Hepatocyte (in vitro differentiated cells): ENCODE data around the gene PROK2. TPM values are rescaled to one million over a fixed set of nuclear protein-coding genes. Genes with fewer than 3 reads are reported as not detected.

ENCODE experiments used
- DNase-seq: peaks from one replicate; pipeline ENCODE4 v3.0.0-alpha.2; 2016; ENCODE audit warnings: low spot score
- H2AFZ ChIP-seq: fragments of 200-600 bp; sonication (generic); 2 replicates; pipeline ENCODE4 v1.6.0; 2016; ENCODE audit warnings: antibody characterized with exemption, mild to moderate bottlenecking
- H3K27ac ChIP-seq: fragments of 200-600 bp; sonication (generic); 2 replicates; pipeline ENCODE4 v1.5.1; 2016; ENCODE audit warnings: mild to moderate bottlenecking
- H3K27me3 ChIP-seq: fragments of 200-600 bp; sonication (generic); 2 replicates; pipeline ENCODE4 v1.6.1; 2016
- H3K36me3 ChIP-seq: fragments of 200-600 bp; sonication (generic); replicated peaks from 2 replicates; pipeline ENCODE4 v1.5.1; 2016; ENCODE audit warnings: low read depth; ENCODE audit not compliant: insufficient read depth
- H3K4me1 ChIP-seq: fragments of 200-600 bp; sonication (generic); 2 replicates; pipeline ENCODE4 v1.5.1; 2016; ENCODE audit warnings: mild to moderate bottlenecking, moderate library complexity; ENCODE audit not compliant: insufficient read depth
- H3K4me2 ChIP-seq: fragments of 200-600 bp; sonication (generic); 2 replicates; pipeline ENCODE4 v1.6.0; 2016
- H3K4me3 ChIP-seq: fragments of 200-600 bp; sonication (generic); 2 replicates; pipeline ENCODE4 v1.5.1; 2016; ENCODE audit warnings: mild to moderate bottlenecking
- H3K79me2 ChIP-seq: fragments of 200-600 bp; sonication (generic); 2 replicates; pipeline ENCODE4 v1.6.0; 2017; ENCODE audit warnings: mild to moderate bottlenecking
- H3K9me2 ChIP-seq: fragments of 200-600 bp; sonication (generic); replicated peaks from 2 replicates; pipeline ENCODE4 v1.6.0; 2017; ENCODE audit warnings: mild to moderate bottlenecking; ENCODE audit not compliant: insufficient read depth
- H3K9me3 ChIP-seq: fragments of 200-600 bp; sonication (generic); 2 replicates; pipeline ENCODE4 v1.5.1; 2016; ENCODE audit warnings: low read depth, mild to moderate bottlenecking
- H4K20me1 ChIP-seq: fragments of 200-600 bp; sonication (generic); 2 replicates; pipeline ENCODE4 v1.6.0; 2016; ENCODE audit warnings: mild to moderate bottlenecking; ENCODE audit not compliant: insufficient read depth, poor library complexity, severe bottlenecking
- EZH2 ChIP-seq: fragments of 200-600 bp; sonication (generic); IDR thresholded peaks from 2 replicates; pipeline ENCODE4 v1.6.1; 2016; ENCODE audit warnings: antibody characterized with exemption, mild to moderate bottlenecking, borderline replicate concordance
- EZH2phosphoT487 ChIP-seq: fragments of 200-600 bp; sonication (generic); IDR thresholded peaks from one replicate; pipeline ENCODE4 v1.6.1; 2018; ENCODE audit warnings: antibody characterized with exemption, mild to moderate bottlenecking, low read depth, moderate library complexity; ENCODE audit not compliant: unreplicated experiment, severe bottlenecking
- WGBS: methylation state at CpG from one replicate; pipeline ENCODE4 v1.1.6; 2016; ENCODE audit warnings: low lambda C conversion rate; ENCODE audit errors: missing lambda C conversion rate; 5-methylcytosine and 5-hydroxymethylcytosine counted together
- polyA plus RNA-seq: library from polyadenylated mRNA; unstranded; fragments of >200 nt; fragmentation: Nextera tagmentation; extraction: Ambion mirVana; gene quantifications from 2 replicates; pipeline ENCODE4 v1.2.1, GENCODE V29; 2016
- total RNA-seq: library from RNA; depleted of rRNA; stranded (reverse); fragments of >200 nt; gene quantifications from 2 replicates; pipeline ENCODE4 v1.2.3, GENCODE V29; 2014
- TF ChIP-seq, protein P1 (sequence below): fragments of 200-600 bp; sonication (generic); IDR thresholded peaks from 2 replicates; pipeline ENCODE4 v1.5.1; 2016; ENCODE audit warnings: antibody characterized with exemption, mild to moderate bottlenecking; ENCODE audit not compliant: poor library complexity

Gene PROK2
- total and polyA plus RNA-seq, 2 experiments from 2014 or later: not detected

DNA sequence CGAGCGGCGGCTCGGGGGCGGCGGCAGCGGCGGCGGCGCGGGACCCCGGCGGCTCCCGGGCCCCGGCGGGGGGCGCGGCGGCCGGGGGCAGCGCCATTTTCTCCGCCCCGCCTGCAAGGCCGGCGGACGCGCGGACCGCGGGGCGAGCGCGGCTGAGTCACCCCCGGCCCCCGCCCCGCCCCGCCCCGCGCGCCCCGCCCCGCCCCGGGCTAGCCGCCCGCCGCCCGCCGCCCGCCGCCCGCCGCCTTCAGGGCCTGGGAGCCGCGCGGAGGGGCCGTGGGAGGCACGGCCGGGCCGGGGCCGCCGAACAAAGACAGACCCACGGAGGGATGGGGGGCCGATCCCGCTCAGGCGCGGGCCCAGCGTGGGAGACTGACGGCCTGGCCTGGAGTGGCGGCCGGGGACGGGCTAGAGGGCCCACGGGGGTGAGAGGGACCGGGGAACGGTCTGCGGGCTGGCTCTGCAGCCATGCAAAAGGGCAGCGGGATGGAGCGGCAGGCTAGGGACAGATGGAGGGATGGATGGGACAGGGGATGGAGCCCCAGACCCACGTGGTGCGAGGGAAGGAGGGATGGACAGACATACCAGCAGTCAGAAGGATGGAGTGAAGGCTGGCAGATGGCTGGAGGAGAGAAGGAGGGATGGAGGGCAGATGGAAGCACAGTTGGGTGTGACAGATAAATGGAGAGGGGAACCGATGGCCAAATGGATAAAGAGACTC, 59.5 kb downstream of the PROK2 start, which contains the start of gene EIF4E3:
TSS of gene EIF4E3 (minus strand) at position 132 of the 721 bp plus-strand sequence. CDS start at position 97, 35 bp downstream.
- peaks cover 6% of the 10 kb centered on the region for H3K4me1 ChIP-seq
- H3K9me2 ChIP-seq: no peaks in the 10 kb centered on the region
- 5% methylated on average over 26 of the region's 80 CpGs for WGBS
- H3K4me3 ChIP-seq: peak within 1 kb of the TSS; percentile 83
- H3K27me3 ChIP-seq: peaks cover 25% of the 10 kb centered on the region
- no peaks in the 10 kb centered on the region for H3K36me3 ChIP-seq
- H3K9me3 ChIP-seq: no peaks in the 10 kb centered on the region
- DNase-seq: peak; percentile 75
- TF ChIP-seq EZH2phosphoT487: no peak
- no peak for TF ChIP-seq EZH2
- TF ChIP-seq, protein P1, sequence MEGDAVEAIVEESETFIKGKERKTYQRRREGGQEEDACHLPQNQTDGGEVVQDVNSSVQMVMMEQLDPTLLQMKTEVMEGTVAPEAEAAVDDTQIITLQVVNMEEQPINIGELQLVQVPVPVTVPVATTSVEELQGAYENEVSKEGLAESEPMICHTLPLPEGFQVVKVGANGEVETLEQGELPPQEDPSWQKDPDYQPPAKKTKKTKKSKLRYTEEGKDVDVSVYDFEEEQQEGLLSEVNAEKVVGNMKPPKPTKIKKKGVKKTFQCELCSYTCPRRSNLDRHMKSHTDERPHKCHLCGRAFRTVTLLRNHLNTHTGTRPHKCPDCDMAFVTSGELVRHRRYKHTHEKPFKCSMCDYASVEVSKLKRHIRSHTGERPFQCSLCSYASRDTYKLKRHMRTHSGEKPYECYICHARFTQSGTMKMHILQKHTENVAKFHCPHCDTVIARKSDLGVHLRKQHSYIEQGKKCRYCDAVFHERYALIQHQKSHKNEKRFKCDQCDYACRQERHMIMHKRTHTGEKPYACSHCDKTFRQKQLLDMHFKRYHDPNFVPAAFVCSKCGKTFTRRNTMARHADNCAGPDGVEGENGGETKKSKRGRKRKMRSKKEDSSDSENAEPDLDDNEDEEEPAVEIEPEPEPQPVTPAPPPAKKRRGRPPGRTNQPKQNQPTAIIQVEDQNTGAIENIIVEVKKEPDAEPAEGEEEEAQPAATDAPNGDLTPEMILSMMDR: no peak
- H3K27ac ChIP-seq: peak within 1 kb of the TSS; percentile 46
- no peaks in the 10 kb centered on the region for H4K20me1 ChIP-seq
- peak within 1 kb of the TSS; percentile 98 for H2AFZ ChIP-seq
- peak within 1 kb of the TSS; percentile 91 for H3K4me2 ChIP-seq
- no peaks in the 10 kb centered on the region for H3K79me2 ChIP-seq

DNA sequence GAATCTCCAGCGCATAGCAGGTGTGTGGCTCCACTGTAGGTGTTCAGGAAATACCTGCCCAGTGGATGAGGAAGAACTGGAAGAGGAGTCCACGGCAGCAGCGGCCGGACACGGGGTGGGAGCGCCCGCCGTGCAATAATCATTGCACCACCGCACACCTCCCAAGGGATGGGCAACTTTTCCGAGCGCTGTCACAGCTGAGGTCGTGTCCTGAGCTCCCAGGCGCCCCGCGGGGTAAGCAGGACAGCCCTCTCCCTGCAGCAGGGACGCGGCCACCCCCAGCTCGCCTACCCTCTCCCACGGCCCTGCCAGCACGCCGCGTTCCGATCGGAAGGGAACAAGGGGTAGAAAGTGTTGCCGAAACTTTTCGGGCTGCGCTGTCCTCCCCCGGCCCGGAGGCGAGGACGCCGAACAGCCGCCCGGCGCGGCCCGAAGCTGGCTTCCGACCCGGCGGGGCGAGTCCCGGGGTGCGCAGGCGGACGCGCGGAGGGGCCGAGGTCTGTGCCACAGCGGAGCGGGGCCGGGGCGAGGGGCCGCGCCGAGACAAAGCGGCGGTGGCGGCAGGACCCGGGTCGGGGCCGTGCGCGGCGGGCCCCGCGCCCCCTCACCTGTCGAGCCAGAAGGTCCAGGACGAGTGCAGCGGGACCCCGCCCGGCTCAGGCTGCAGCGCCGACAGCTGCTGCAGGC, 60.2 kb downstream of the PROK2 start:
- Histone ChIP-seq H3K4me3 (peak overlapping the region; percentile 83), H3K9me2 (no peaks in the 10 kb centered on the region), H3K27me3 (peaks cover 25% of the 10 kb centered on the region), H4K20me1 (no peaks in the 10 kb centered on the region), H3K4me1 (peaks cover 6% of the 10 kb centered on the region), H3K36me3 (no peaks in the 10 kb centered on the region), H3K27ac (peak overlapping the region; percentile 46), H3K9me3 (no peaks in the 10 kb centered on the region), H3K4me2 (peak overlapping the region; percentile 91), H2AFZ (peak overlapping the region; percentile 98), H3K79me2 (no peaks in the 10 kb centered on the region)
- TF ChIP-seq EZH2 (no peak), EZH2phosphoT487 (no peak)
- TF ChIP-seq, protein P1: no peak
- DNase-seq: peak; percentile 65
- under 1% methylated on average over 50 of the region's 73 CpGs for WGBS

DNA sequence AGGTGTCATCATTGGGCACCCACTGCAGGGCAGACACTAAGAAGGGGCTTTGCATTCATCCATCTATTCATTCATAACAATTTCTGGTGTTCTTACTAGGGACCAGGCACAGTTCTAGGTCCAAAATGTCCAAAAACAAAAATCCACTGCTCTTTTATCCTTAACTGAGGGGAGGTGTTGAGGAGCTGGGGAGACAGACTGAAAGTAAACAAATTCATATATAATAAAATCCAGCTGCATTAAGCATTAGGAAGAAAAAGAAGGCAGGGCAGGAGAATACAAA, 60.8 kb downstream of the PROK2 start:
- peak overlapping the region; percentile 98 for H2AFZ ChIP-seq
- H3K27ac ChIP-seq: no peak overlapping the region
- peaks cover 25% of the 10 kb centered on the region for H3K27me3 ChIP-seq
- H3K4me3 ChIP-seq: peak overlapping the region; percentile 83
- H3K4me1 ChIP-seq: peaks cover 6% of the 10 kb centered on the region
- H3K36me3 ChIP-seq: no peaks in the 10 kb centered on the region
- H3K9me2 ChIP-seq: no peaks in the 10 kb centered on the region
- no peaks in the 10 kb centered on the region for H3K9me3 ChIP-seq
- H3K4me2 ChIP-seq: peak overlapping the region; percentile 91
- no peak for DNase-seq
- TF ChIP-seq, protein P1: no peak
- TF ChIP-seq EZH2phosphoT487 (no peak), EZH2 (no peak)
- H4K20me1 ChIP-seq: no peaks in the 10 kb centered on the region
- H3K79me2 ChIP-seq: no peaks in the 10 kb centered on the region
